ENCODE results near the gene AADACL3.

The AADACL3 gene

GRCh38 chr1:12738934-12739333 is 23.0 kb downstream of the AADACL3 start:
- ChIA-PET CTCF (no interaction called here), POLR2A (no interaction called here)
- no peak for TF ChIP-seq CTCF (IDR thresholded peaks at IDR 0.05; ENCODE audit: control extremely low read depth, extremely low read depth, low read depth, missing control alignments)

GRCh38 chr1:12739613-12740012 is 23.7 kb downstream of the AADACL3 start:
- no peak for DNase-seq (ENCODE audit: extremely low spot score)
- TF ChIP-seq CTCF (IDR thresholded peaks at IDR 0.05; ENCODE audit: control extremely low read depth, extremely low read depth, low read depth, missing control alignments): no peak
- CTCF ChIA-PET: no interaction called here
- POLR2A ChIA-PET: no interaction called here

More at GRCh38 chr1:12738934-12739333, 23.0 kb downstream of the AADACL3 start:
- no peak for DNase-seq (ENCODE audit: extremely low spot score)

GRCh38 chr1:12741946-12742345 is 26.0 kb downstream of the AADACL3 start:
- no peak for DNase-seq (ENCODE audit: extremely low spot score)
- POLR2A ChIA-PET: no interaction called here
- CTCF ChIA-PET: interaction anchor here (1.0 kb wide), 1 partner anchor 10 kb away, joined by 3 read pairs; no protein-coding TSS in a partner anchor
- no peak for TF ChIP-seq CTCF (IDR thresholded peaks at IDR 0.05; ENCODE audit: control extremely low read depth, extremely low read depth, low read depth, missing control alignments)

- POLR2A ChIA-PET: no interaction called here
- DNase-seq (ENCODE audit: extremely low spot score): no peak
- no peak for TF ChIP-seq CTCF (IDR thresholded peaks at IDR 0.05; ENCODE audit: control extremely low read depth, extremely low read depth, low read depth, missing control alignments)
- CTCF ChIA-PET: no interaction called here
Measured at GRCh38 chr1:12745126-12745991, 29.4 kb downstream of the AADACL3 start.

- POLR2A ChIA-PET: no interaction called here
- CTCF ChIA-PET: no interaction called here
- TF ChIP-seq CTCF (IDR thresholded peaks at IDR 0.05; ENCODE audit: control extremely low read depth, extremely low read depth, low read depth, missing control alignments): no peak
- no peak for DNase-seq (ENCODE audit: extremely low spot score)
Measured at GRCh38 chr1:12745992-12746323, 30.0 kb downstream of the AADACL3 start, which contains the start of gene CFAP107. CFAP107 (plus strand) TSS chr1:12746200; CDS start chr1:12746431, 231 bp downstream.

GRCh38 chr1:12748778-12749355 is 33.0 kb downstream of the AADACL3 start:
- DNase-seq (ENCODE audit: extremely low spot score): no peak
- ChIA-PET CTCF (interaction anchor here (1.8 kb wide), 1 partner anchor 9 kb away, joined by 3 read pairs; no protein-coding TSS in a partner anchor), POLR2A (no interaction called here)
- no peak for TF ChIP-seq CTCF (IDR thresholded peaks at IDR 0.05; ENCODE audit: control extremely low read depth, extremely low read depth, low read depth, missing control alignments)
